ENCODE results near the gene SCAF1.

SCAF1 gene

DNA sequence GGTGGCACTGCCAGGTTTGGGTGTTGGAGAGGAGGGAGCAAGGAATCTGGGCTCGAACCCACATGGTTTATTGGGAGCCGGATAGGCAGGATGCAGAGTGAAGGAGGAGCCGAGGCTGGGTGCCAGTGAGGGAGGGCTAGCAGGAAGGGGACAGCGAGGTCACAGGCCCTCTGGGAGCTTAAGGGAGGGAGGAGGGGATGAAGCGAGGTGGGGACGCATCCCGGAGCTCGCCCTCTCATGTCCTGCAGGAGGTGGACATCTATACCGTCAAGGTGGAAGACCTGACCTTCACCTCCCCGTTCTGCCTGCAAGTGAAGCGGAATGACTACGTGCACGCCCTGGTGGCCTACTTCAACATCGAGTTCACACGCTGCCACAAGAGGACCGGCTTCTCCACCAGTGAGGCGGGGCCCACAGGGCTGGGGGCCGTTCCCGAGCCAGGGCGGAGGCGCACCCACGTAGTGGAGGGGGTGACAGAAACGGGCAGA is 43.9 kb downstream of the SCAF1 start:
- DNase-seq: no peak

GRCh38 chr19:49686503-49687088 is 44.6 kb downstream of the SCAF1 start:
- DNase-seq: no peak

DNA sequence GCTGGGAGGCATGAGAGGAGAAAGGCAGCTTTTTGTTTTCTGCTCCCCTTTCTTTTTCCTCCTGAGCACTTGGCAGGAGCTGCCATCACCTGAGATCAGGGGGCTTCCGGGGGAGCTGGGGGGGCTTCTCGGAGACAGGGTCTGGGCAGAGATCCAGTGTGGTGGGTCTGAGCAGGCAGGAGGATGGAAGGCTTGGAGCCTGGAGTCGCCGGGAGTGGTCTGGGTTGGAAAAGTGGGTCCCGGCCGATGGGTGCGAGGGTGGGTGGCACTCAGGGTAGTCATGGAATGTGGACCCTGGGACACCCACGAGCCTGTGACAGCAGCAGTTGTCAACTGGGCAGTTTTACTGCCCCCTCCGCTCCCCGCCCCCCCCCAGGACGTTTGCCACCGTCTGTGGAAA is 45.1 kb downstream of the SCAF1 start:
- peak in 1 of 51 donors; percentile 36 for DNase-seq

DNA sequence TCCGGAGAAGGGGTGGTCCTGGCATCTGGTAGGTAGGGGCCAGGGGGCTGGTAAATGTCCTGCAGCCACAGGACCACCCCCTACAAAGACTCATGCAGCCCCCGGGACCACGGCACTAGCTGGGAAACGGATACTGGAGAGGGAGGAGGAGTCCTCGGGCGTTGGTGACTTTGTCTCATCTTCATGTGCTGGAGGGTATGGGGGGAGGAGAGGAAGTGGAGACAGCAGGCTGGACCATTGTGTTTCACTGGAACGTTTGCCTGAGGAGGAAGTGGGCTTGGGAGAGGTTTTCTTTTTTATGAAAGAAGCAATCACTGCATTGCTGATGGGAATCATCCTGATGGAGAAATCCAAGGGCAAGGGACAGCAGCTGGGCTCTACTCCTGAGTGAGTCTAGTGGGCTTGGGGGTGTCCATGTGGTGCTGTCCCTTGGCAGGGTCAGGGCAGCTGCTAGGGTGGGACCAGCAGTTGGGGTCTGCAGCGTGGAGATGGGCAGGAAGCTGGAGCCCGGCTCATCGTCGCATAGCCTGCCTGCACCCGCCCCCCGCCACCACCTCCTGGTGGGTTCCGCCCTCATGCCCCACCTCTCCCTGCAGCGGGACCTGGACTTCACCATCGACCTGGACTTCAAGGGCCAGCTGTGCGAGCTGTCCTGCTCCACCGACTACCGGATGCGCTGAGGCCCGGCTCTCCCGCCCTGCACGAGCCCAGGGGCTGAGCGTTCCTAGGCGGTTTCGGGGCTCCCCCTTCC is 45.7 kb downstream of the SCAF1 start:
- no peak for DNase-seq

DNA sequence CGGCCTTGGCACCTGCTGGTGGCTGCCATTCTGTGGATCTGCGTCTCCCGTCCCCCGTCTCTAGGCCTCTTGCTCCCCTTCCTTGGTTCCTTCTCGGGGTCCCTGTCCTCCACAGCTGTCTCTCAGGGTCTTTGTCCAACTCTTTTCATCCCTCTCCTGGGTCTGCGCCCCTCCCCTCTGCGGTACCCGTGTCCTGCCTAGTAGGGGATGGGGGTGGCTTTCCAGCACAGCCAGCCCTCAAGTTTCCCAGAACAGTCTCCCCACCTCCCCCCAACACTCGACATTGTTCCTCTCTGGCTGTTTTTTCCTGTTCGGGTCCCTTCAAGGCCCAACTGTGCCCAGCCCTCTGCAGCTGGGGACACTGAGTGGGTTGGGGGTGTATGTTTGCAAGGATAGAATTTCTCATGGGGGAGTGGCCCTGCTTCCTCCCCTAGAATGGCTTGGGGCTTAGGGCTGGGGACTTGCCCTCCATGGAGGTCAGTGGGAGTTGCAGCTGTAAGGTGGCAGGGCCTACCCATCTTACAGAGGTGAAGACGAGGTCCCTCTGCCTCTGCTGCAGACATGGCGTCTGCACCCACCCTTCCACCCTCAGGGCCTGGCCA is 46.6 kb downstream of the SCAF1 start:
- DNase-seq: no peak

DNA sequence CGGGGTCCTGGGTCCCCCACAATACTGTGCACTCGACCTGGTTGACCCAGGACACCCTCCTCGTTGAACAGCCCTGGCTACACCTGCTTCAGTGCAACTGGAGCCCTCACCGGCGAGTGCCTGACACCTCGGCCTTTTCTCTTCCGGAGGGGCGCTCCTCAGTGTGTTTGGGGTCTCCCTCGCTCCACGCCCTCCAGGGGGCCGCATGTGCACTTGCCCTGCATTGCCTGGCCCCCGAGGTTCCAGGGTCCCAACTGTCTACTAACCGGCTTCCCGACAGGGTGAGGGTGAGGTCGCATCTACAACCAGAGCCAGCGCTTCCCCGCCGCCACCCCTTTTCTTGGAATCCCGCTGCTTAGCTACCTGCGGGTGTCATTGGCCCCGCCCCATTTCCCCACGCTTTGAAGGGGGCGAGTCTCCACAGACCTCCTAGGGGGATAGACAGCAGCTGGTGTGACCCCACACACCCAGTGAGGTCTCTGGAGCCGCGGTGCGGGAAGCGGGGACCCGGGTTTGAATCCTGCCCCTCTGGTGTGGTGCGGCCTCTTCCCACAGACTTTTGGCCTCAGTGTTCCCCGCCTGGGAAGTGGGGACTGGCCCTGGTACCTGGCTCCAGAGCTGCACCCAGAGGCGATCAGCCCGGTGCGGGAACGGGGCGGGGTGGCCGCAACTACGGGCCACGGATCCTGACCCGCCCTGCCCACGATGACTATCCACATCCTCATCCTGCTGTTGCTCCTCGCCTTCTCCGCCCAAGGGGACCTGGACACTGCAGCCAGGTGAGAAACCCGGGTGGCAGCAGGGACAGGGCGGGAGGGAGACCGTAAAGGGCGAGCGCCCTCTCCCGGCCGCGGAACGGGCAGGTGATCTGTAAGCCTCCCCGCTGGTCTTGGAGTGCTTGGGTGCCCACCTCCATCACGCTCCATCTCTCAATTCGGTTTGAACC is 47.4 kb downstream of the SCAF1 start, which contains the start of gene ADM5:
Gene ADM5 (plus strand): TSS at position 462 of the 946 bp plus-strand sequence. CDS start 244 bp downstream, at position 706.
- peak in 32 of 51 donors; percentile 4 to 67 (median 35) for DNase-seq

- DNase-seq: peak in 7 of 51 donors; percentile 11 to 48 (median 32)
Measured at GRCh38 chr19:49690079-49690655, 48.2 kb downstream of the SCAF1 start.

GRCh38 chr19:49690656-49691242 is 48.7 kb downstream of the SCAF1 start, which contains the start of gene CPT1C:
Gene CPT1C, plus strand, starts transcription at chr19:49691116. Its CDS starts 1,137 bp downstream, at chr19:49692253.
- DNase-seq: peak in 50 of 51 donors; percentile 17 to 90 (median 75)

DNA sequence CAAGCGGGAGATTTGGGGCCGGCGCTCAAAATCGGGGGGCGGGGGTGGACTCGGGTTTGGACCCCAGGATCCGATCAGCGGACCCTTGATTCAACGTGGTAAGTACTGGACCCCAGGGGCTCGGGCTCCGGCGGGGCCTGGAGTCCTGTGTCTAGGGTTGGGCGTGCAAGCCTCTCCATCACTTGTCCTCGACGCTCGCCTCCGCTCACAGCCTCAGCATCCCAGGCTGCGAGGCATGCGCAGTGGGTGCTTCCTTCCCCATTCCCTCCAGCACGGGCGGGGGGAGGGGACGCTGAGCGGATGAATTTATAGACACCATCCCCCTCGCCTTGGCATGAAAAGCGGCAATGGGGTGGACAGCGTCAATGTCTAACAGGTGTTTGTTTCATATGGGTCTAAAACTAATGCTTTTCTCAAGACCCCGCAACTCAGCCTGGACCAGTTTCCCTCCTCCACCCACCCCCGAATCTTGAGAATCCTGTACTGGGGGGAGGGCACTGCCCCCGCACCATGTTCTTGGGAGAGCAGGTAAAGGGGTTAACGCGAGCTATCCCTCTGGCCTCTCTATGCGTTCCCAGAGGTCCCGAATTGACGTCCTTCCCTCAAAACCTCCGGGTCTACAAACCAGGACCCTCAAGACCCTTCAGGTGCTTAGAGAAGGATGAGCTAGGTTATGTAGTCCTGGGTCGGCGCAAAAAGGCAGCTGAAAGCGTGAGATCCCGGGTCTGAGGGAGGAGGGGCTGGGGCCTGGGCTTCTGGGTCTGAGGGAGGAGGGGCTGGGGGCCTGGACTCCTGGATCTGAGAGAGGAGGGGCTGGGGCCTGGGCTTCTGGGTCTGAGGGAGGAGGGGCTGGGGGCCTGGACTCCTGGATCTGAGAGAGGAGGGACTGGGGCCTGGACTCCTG is 49.5 kb downstream of the SCAF1 start:
- DNase-seq: peak in 49 of 51 donors; percentile 8 to 88 (median 62)

- DNase-seq: peak in 17 of 51 donors; percentile 4 to 43 (median 26)
Measured at GRCh38 chr19:49692147-49692506, 50.1 kb downstream of the SCAF1 start.

DNA sequence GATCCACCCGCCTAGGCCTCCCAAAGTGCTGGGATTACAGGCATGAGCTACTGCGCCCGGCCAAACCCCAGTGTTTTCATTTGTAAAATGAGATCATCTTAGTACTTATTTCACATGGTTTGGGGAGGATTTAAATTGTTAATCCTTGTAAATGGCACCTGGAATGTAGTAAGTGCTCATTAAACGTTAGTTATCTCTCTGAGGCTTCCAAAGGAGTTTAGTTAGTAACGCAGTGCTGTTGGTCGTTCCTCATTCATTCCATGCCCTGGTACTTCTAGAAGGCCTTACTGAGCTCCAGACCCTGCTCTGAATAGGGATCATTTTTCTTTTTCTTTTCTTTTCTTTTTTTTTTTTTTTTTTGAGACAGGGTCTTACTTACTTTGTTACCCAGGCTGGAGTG is 54.1 kb downstream of the SCAF1 start:
- no peak for DNase-seq

GRCh38 chr19:49696865-49697264 is 54.9 kb downstream of the SCAF1 start:
- no peak for DNase-seq

GRCh38 chr19:49699364-49699763 is 57.4 kb downstream of the SCAF1 start:
- no peak for DNase-seq

GRCh38 chr19:49700563-49700962 is 58.6 kb downstream of the SCAF1 start:
- no peak for DNase-seq

DNA sequence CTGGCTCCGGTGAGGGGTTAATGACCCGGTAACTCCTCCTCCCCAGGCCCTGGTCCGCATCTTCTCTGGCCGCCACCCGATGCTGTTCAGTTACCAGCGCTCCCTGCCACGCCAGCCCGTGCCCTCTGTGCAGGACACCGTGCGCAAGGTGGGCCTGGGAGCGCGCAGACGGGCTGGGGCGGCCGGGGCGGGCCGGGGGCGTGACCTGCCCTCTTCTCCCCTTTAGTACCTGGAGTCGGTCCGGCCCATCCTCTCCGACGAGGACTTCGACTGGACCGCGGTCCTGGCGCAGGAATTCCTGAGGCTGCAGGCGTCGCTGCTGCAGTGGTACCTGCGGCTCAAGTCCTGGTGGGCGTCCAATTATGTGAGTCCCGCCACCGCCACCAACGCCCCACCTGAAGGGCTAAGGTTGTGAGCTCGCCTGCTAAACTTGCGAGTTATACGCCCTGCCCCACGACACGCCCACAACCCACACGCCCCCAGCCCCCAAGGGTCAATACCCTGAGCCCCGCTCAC is 59.3 kb downstream of the SCAF1 start:
- DNase-seq: no peak

- no peak for DNase-seq
Measured at GRCh38 chr19:49704888-49705642, 63.1 kb downstream of the SCAF1 start.

DNA sequence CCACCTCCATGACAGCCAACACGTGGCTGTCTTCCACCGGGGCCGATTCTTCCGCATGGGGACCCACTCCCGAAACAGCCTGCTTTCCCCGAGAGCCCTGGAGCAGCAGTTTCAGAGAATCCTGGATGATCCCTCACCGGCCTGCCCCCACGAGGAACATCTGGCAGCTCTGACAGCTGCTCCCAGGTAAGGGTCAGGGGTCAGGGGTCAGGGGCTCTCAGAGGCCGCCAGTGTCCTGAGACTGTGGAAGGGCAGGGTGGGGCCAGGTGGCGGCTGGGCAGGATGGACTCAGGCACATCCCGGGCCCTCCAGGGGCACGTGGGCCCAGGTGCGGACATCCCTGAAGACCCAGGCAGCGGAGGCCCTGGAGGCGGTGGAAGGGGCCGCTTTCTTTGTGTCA is 63.9 kb downstream of the SCAF1 start:
- no peak for DNase-seq

Measured in hypothalamus (tissue), 51 donors.